Mucosa of stomach (tissue), 1 donor: ENCODE results near the gene NPAS3.

Experiments
- H3K27me3 ChIP-seq: one replicate; pipeline ENCODE4 v1.7.0; 2013; ENCODE audit warnings: mild to moderate bottlenecking, low read length; ENCODE audit not compliant: control insufficient read depth, insufficient read depth
- H3K36me3 ChIP-seq: one replicate; pipeline ENCODE4 v1.7.0; 2013; ENCODE audit warnings: low read length; ENCODE audit not compliant: control insufficient read depth, insufficient read depth
- H3K4me1 ChIP-seq: one replicate; pipeline ENCODE4 v1.7.0; 2013; ENCODE audit warnings: mild to moderate bottlenecking, low read length; ENCODE audit not compliant: control insufficient read depth, insufficient read depth
- H3K4me3 ChIP-seq: one replicate; pipeline ENCODE4 v1.7.0; 2013; ENCODE audit warnings: low read length
- H3K9ac ChIP-seq: one replicate; pipeline ENCODE4 v1.7.0; 2013; ENCODE audit warnings: mild to moderate bottlenecking, low read length, moderate library complexity
- H3K9me3 ChIP-seq: one replicate; pipeline ENCODE4 v1.7.0; 2013; ENCODE audit warnings: mild to moderate bottlenecking, low read length, moderate library complexity; ENCODE audit not compliant: control insufficient read depth
- donor health status: Pancreatic carcinoma.

NPAS3 gene

GRCh38 chr14:33786091-33786825, 847.6 kb downstream of the NPAS3 start:
- H3K9me3 ChIP-seq, result no peaks in the 10 kb centered on the region
- no peaks in the 10 kb centered on the region for H3K4me1 ChIP-seq
- no peaks in the 10 kb centered on the region for H3K36me3 ChIP-seq
- no peak overlapping the region for H3K4me3 ChIP-seq
- H3K9ac ChIP-seq, result no peak overlapping the region
- H3K27me3 ChIP-seq, result no peaks in the 10 kb centered on the region

GRCh38 chr14:33788161-33788560, 849.5 kb downstream of the NPAS3 start:
- no peak overlapping the region for H3K4me3 ChIP-seq
- H3K9ac ChIP-seq, result no peak overlapping the region
- no peaks in the 10 kb centered on the region for H3K27me3 ChIP-seq
- H3K36me3 ChIP-seq, result no peaks in the 10 kb centered on the region
- no peaks in the 10 kb centered on the region for H3K9me3 ChIP-seq
- H3K4me1 ChIP-seq, result no peaks in the 10 kb centered on the region

GRCh38 chr14:33790996-33791395, 852.3 kb downstream of the NPAS3 start:
- H3K27me3 ChIP-seq, result peaks cover 9% of the 10 kb centered on the region
- no peak overlapping the region for H3K4me3 ChIP-seq
- H3K9me3 ChIP-seq, result no peaks in the 10 kb centered on the region
- H3K4me1 ChIP-seq, result no peaks in the 10 kb centered on the region
- H3K9ac ChIP-seq, result no peak overlapping the region
- H3K36me3 ChIP-seq, result no peaks in the 10 kb centered on the region

GRCh38 chr14:33792009-33792719, 853.5 kb downstream of the NPAS3 start:
- Histone ChIP-seq H3K4me1 (no peaks in the 10 kb centered on the region), H3K36me3 (no peaks in the 10 kb centered on the region), H3K27me3 (peaks cover 9% of the 10 kb centered on the region), H3K9me3 (no peaks in the 10 kb centered on the region), H3K9ac (no peak overlapping the region), H3K4me3 (no peak overlapping the region)

GRCh38 chr14:33792720-33793368, 854.2 kb downstream of the NPAS3 start:
- H3K9me3 ChIP-seq, result no peaks in the 10 kb centered on the region
- H3K9ac ChIP-seq, result no peak overlapping the region
- no peaks in the 10 kb centered on the region for H3K36me3 ChIP-seq
- peaks cover 9% of the 10 kb centered on the region for H3K27me3 ChIP-seq
- no peak overlapping the region for H3K4me3 ChIP-seq
- no peaks in the 10 kb centered on the region for H3K4me1 ChIP-seq

GRCh38 chr14:33793398-33794110, 854.9 kb downstream of the NPAS3 start:
- H3K4me1 ChIP-seq, result no peaks in the 10 kb centered on the region
- H3K9ac ChIP-seq, result no peak overlapping the region
- H3K36me3 ChIP-seq, result no peaks in the 10 kb centered on the region
- peaks cover 13% of the 10 kb centered on the region for H3K27me3 ChIP-seq
- no peaks in the 10 kb centered on the region for H3K9me3 ChIP-seq
- no peak overlapping the region for H3K4me3 ChIP-seq

GRCh38 chr14:33794791-33795305, 856.2 kb downstream of the NPAS3 start:
- Histone ChIP-seq H3K9me3 (no peaks in the 10 kb centered on the region), H3K36me3 (no peaks in the 10 kb centered on the region), H3K4me1 (no peaks in the 10 kb centered on the region), H3K9ac (no peak overlapping the region), H3K4me3 (no peak overlapping the region), H3K27me3 (peaks cover 21% of the 10 kb centered on the region)

- Histone ChIP-seq H3K4me1 (no peaks in the 10 kb centered on the region), H3K9me3 (no peaks in the 10 kb centered on the region), H3K36me3 (no peaks in the 10 kb centered on the region), H3K27me3 (peaks cover 33% of the 10 kb centered on the region), H3K9ac (no peak overlapping the region), H3K4me3 (no peak overlapping the region)
These were observed 857.7 kb downstream of the NPAS3 start for GRCh38 chr14:33796356-33796755.

GRCh38 chr14:33799705-33800570, 861.3 kb downstream of the NPAS3 start:
- Histone ChIP-seq H3K36me3 (no peaks in the 10 kb centered on the region), H3K4me1 (no peaks in the 10 kb centered on the region), H3K9me3 (no peaks in the 10 kb centered on the region), H3K9ac (no peak overlapping the region), H3K27me3 (peaks cover 26% of the 10 kb centered on the region), H3K4me3 (no peak overlapping the region)

GRCh38 chr14:33800735-33801163, 862.1 kb downstream of the NPAS3 start:
- Histone ChIP-seq H3K27me3 (peaks cover 25% of the 10 kb centered on the region), H3K9me3 (no peaks in the 10 kb centered on the region), H3K4me3 (no peak overlapping the region), H3K9ac (no peak overlapping the region), H3K36me3 (no peaks in the 10 kb centered on the region), H3K4me1 (no peaks in the 10 kb centered on the region)

GRCh38 chr14:33802737-33803136, 864.1 kb downstream of the NPAS3 start:
- peaks cover 25% of the 10 kb centered on the region for H3K27me3 ChIP-seq
- H3K4me3 ChIP-seq, result no peak overlapping the region
- no peaks in the 10 kb centered on the region for H3K4me1 ChIP-seq

More at GRCh38 chr14:33802737-33803136, 864.1 kb downstream of the NPAS3 start:
- H3K36me3 ChIP-seq, result no peaks in the 10 kb centered on the region
- no peaks in the 10 kb centered on the region for H3K9me3 ChIP-seq
- H3K9ac ChIP-seq, result no peak overlapping the region
